Measurements from ENCODE around the gene MAST4.

MAST4 gene

DNA sequence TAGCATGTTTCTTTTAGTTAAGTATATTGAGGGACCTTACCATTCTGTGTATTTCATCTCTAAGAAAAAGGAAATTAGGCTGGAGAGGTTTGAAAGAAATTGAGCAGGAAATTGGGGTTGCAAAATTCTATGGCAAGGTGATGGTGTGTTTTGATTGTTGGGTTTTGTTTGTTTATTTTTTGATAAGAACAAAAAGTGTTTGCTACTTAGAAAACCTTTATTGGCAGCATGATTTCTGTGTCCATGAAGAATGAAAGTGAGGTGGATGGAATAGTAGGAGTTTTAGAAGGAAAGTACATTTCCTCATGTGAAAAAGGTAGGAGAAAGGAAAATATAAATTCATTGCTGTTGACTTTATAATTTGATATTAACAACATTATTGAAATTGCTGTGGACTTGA is 433.3 kb downstream of the MAST4 start:
- no peak for DNase-seq

DNA sequence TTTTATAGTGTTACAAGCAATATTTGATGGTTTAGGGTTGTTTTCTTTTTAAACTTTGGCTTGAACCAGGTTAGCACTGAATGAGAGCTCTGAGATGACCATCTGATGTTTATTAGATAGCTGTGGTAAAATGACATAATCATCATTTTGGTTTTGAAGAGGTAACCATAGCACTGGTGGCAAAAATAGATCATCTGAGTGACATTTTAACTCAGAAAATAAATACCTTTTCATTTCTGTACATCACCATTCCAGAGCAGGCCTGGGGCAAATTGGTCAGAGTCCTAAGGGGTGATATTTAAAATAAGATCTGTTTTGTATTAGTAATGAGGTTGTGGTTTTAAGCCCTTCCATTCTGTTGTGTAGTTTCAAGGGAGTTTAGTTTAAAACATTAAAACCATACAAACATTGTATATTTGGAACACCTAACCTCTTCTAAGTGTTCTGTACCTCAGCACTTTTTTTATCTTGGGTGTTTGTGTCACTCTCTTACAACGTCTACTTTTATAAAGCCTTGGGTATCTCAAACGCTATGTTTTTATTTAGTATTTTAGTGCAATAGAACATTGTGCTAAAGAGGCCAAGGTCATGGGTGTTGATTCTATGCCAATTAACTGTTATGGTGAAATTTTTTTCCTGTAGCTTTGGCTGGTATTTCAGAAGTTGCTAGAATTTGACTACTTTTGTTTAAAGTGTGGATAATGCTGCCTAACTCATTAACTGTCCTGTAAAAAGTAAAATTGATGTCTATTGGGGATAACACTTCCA is 434.3 kb downstream of the MAST4 start:
- no peak for DNase-seq

DNA sequence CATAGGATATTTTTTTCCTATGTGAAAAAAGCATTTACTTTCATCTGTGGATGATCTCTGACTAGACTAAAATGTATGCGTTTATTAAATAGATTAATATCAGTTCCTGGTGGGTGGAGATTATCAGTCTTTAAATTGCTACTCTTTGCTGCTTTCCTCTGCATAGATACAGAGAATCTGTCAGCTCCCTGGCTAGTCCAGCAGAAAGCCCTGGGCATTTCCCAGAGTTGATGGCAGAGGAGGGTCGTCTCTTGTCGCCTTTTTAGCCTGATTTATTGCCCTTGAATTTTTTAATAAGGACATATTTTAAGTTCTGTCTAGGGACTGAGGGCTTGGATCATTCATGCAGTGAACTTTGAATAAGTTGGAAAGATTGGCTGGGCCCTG is 434.9 kb downstream of the MAST4 start:
- no peak for DNase-seq

DNA sequence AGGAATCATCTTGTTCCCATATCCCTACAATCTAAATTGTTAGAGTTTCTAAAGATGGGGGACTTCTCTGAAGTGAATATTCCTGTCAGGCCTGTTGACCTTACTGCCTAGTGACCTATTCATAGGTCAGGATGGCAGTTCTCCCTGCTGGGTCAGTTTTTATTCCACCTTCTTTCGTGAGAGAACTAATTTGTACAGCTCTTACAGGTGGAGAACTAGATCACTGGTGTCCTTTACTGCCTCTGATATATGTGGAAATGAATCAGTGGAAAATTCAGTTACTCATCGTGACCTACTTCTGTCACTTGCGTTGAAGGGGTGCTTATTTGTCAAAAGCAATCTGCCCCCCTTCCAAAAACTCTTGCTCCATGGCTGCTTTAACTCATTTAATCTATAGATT is 435.5 kb downstream of the MAST4 start:
- DNase-seq: peak; percentile 26

DNA sequence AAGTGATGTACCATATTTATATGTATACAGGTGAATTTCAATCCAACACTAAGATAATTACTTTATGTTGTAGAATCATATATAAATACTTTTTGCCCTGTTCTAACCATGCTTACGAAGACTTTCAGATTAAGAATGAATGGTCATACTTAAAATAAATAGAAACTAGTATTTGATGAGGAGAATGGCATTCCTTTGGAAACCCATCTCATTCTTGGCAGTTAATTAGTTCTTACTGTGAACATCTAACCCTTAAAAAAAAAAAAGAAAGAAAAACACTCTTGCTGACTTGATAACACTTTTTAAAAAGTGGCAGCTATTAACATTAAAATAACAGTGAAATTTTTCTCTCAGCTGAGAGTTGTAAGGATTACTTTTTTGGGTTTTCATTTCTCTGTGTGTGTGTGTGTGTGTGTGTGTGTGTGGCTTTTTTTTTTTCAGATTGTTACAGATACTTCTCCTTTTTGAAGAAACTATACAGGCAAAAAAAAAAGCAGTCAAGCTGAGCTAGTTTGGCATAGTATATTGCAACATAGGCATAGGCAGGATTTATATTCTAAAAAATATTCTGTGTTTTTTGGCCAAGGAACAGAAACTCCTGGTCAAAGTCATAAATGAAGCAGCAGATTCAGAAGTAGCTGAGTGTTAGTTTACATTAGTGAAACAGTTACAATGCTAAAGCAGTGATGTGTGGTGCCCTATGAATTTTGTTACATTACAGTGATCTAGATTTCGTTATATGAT is 436.9 kb downstream of the MAST4 start:
- DNase-seq: no peak

DNA sequence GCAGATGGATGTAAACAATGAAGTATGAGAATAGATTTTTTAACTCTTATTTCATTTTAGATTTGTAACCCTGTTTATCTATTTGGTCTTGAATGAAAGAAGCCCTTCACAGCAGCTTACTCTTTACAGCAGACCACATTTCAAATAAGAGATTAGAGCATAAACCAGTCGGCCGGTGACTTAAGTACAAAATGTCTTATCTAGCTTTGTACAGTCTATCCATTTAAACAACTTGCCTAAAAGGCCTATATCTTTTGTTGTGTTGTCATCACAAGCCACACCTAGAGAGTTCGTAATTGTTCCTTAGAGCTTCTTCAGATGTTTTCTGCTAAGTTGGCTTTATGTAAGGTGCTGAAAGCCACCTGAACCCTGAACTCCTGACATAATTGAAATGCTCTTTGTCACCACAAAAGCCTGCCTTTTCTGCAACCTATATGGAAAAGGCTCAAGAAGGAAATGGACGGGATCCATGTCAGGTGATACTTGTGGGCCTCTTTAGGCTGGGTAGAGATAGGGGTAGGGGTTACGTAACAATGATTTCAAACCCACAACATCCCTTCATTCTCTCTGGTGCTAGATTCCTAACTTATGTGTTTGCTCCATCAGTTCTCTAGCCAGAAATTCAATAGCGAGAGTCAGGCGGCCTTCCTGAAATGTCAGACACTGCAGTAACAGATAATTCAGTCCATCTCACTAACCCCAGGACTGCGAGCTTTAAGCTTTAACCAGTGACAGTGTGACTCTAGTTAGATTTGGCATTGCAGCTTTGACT is 437.9 kb downstream of the MAST4 start:
- no peak for DNase-seq

DNA sequence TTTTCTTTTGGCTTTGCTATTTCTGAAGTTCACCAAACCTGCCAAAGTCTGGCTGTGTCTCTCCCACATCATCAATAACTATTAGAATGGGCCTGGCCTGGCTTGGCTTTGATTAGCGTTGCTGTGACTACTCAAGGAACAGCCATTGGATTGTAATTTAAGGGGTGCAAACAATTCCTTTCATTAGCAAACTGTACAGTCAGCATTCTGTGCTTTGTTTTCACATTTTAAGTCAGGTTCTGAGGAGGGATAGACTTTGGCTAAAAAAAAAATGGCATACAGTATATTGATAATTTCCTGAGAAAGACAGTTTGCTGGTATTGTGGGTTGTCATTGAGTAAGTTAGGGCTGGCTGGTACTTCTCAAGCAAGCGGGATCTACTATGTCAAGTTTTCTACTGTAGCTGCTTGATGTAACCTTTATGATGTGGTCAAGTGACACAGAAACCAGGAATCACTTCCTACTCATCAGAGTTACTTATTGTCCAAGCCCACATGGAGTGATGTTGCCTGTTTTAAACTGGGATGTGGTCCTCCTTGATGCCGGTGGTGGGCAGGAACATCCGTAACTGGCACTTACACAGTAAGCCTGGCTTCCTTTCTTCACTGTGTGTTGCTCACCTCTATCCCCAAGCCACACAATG is 439.0 kb downstream of the MAST4 start:
- DNase-seq: no peak

DNA sequence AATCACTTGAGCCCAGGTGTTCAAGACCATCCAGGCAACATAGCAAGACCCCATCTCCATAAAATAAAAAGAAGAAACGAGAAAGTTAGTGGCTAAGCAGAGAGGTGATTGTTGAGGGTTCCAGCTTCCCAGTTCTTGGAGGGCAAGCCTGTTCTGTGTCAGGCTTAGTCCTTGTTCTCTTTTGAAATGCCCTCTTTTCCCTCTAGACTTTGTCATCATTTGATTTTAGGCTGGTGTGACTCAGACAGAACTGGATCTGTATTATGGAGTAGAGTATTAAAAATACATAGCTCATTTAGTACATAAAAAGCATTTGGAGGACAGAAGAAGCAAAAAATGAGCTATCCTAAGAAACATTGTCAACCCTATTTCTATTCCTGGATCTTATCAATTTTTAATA is 441.0 kb downstream of the MAST4 start:
- no peak for DNase-seq

DNA sequence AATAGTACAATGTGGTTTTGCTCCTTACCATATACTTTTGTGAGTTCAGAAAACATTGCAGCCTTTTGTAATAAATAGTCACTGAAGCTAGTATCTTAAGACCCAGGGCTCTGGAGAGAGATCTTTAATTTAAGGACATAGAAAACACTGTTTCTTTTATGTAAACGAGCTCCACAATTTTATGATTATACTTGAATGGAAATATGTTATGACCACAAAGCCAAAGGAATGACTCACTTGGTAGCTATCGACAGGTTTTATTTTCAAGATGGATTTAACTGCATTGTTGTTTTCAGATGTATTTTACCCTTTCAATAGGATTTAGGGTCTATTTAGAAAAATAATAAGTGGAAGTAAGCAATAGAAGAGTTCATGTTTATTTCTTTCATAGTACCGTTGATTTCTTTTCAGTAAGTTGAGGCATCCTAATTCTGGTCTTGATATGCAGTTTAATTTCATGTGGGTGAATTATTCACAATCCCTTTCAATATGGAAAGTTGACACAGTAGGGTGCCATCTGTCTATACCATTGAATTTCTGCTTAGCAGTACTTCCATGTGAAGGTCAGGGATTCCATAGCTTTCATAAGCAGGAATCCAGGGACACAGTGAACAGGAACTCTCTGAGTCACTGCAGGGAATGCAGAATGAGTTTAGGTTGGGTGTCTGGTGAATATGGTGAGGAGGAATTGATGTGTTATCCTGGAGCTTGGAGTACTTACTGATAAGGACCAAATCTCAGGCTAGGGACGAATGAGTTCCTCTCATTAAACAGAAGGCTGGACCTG is 442.8 kb downstream of the MAST4 start:
- DNase-seq: no peak

DNA sequence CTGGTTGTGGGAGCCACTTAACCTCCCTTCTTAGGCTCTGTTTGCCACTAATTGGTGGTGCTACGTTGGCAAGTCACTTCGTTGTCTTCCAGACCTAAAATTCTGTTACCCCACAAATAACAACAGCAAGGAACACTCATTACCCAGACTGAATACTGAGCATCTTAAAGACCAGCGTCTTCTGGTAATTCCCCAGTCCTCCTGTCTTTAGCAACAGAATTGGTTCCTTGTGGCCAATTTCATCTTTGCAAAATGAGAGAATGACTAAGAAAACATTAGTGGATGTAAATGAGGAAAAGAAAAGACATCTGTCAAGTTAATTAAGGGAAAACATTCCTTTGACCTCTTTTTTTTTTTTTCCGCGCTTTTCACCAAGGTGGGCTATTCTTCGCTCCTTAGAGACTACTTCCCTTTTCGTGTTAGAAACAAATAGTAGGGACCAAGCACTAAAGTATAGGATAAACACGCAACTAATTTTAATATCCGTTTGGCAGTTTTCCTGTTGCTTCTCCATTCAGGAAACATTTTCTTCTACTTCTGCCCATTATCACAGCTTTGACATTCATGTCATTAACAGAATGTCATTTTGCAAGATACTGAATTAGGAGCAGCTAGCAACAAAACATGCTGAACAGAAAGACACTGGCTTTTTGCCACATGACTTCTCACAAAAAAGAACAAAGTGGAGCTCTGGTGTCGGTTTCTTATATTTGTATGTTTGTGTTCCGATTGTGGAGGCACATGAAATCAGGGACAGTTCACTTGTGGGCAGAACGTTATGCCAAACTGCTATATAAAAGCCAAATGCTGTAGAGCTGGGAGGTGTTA is 446.2 kb downstream of the MAST4 start:
- DNase-seq: no peak

DNA sequence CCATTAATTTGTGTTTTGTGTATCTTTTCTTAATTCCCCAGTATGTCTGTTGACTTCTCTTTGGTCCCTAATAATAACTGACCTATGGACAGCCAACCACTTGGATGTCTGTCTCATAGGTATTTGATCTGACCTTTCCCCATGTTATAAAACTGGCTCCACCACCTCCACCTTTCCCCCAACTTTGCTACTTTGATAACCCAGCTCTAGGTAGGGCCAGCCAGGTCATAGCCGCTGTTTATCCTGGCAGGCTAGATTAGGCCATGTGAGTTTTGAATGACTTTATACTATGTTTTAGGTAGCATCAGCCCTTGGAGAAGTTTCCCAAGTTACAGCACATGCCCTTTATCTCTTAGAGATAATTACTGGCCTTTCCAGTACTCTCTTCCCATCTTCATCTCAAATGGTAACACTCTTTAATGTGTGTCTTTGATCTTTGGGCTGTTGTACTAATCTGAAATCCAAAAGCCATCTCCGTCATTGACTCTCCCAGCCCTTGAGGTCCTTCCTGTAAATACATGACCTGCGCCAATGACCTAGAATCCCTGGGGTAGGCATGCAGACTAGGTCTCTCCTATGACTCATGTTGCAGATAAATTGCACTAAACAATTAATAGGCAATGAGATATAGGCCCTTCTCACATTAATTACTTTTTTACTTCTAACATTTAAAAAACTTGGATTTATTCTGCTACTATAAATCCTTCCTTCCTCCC is 447.8 kb downstream of the MAST4 start:
- no peak for DNase-seq

DNA sequence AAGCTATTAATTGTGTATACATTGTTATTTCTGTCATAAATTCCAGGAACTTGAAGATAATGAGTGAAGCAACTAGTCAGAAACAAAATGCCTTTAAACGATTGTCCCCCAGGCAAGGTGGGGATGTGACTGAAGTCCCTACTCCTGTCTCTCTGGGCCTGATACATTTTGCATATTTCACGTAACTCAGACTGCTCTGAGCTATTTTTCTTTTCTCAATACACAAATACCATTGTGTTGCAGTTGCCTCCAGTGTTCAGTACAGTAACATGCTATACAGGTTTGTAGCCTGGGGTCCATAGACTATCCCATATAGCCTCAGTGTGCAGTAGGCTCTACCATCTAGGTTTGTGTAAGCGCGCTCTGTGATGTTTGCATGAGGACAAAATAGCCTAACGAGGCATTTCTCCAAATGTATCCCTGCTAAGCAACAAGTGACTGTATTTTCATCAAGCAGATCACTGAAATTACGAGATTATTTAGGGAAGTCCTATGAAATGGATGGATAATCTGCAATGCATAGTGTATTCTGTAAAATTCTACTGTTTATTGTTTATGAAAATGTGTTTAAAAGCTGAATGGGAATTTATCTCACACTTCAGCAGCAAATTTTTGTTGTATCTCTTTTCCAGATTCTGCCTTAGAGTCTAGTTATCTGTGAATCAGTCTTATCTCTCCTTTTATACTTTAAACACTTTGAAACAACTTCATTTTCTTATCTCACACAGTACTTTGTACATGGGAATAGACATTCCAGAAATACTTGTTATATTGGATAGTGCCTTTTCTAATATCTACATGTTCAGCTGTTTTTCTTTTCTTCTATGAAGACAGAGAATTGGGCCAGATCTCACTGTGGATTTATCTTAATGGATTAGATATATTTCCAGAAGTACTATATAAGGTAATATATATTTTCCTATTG is 449.9 kb downstream of the MAST4 start:
- no peak for DNase-seq

DNA sequence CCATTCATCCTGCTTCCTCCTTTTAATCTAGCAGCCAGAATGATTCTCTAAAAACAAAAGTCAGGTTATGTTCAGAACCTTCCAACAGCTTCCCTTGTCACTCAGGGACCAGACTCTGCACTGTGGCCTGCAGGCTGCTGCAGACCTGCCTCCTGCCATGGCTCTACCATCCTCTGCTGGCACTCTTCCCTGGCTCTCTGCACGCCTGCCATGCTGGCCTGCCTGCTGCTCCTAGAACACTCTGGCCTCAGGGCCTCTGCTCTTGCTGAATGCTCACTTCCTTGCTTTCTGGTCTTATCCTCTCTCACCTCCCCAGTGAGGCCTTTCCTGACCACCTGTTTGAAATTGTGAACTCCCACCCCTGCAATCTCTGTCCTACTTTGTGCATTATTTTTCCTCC is 451.0 kb downstream of the MAST4 start:
- no peak for DNase-seq

DNA sequence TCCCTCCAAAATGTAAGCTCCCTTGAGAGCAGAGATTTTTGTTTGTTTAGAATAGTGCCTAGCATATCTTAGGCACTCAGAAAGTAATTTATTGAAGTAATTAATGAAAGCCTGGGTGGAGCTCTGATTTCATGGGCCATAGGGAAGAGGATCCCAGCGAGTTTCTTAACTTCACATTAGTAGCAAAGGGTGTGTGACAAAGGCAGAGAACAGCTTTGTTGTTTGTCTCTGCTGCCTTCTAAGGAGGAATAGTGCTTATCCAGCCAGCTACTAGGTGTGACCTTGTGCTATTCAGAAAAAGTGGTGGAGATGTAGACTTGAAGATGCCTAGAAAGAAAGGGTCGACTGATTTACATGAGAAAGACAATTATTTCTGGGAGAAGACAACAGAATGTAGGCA is 451.4 kb downstream of the MAST4 start:
- DNase-seq: no peak

DNA sequence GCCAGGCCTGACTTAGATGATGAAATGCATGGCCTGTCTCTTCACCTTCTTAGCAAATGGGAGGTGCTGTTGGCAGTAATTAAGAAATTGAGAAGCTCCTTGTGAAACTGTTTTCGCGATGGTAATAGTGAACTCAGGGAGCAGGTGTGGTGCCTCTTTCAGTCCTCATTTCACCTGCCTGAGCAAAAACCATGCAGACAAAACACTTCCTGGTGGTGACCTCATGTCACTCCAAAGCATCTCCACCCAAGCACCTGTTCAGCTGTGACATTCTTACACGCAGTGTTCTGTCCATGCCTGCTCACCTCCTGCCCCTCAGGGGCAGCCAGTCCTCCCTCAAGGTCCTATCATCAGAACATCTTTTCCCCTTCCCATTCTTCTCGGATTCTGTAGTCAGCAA is 453.9 kb downstream of the MAST4 start:
- no peak for DNase-seq

DNA sequence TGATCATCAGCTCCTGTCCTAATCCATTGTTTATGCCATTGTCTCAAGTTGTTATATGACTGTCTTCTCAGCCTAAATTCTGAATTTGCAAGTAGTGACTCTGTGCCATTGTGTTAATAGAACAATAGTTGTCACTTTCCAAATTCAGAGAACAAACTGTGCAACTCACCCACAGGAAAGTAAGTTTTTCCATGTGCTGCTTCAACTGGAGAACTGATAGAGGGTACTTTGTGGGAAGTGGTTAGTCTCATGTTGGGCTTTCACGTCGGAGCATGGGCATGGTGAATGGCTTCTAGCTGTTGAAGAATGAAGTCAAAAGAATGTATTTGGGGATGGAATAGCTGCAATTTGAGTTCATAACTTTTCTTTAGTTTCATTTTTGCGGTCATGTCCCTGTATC is 454.4 kb downstream of the MAST4 start:
- no peak for DNase-seq

DNA sequence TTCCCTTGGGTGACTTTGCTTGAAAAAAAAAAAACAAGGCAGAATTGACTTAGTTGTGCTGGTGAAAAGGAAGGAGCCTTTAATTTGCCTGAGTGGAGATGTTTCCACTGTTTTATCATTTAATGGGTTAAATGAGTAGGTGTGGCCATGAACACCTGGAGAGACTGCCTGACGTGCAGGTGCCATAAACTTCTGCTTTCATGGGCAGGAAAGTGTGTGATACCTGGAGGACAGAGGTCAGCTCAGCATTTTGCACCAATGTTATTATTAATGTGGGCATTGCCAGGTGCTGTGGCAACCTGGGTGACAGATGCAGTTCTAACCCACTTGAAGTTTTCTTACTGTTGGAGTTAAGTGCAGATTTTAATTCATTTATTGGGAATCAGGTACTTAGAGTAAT is 455.0 kb downstream of the MAST4 start:
- no peak for DNase-seq

DNA sequence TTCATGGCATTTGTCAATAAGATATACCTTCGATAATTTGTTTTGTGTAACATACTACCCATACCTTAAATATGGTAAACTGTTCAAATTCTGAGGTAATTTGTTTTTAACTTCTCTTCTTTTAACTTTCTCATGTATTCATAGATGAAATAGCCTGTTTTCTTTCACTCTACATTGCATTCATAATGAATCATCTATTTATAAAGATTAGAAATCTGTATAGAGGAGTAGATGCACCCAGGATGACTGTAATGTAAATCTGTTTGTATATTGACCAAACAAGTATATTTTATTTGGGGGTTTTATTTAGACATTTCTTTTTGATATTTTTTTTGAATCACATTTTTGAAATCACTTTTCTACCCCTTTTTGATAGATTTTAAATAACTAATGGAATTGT is 455.8 kb downstream of the MAST4 start:
- DNase-seq: no peak

DNA sequence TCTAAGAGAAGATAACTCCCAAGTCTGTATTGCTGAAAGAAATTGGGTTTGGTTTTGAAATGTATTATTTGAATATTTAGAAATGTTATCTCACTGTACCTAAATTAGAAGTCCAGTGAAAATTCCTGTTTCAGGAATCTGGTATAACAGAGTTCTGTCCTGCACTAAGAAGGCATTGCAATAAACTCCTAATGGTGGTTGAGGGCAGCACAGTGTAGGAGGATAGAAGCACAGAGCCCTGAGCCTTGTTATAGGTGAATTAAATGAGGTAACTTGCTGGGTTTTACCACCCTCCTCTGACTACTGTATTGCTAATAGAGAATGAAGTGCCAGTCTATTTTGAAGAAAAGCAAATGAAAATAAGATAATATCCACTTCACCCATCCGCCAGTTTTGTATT is 457.0 kb downstream of the MAST4 start:
- DNase-seq: no peak
